GM12872 (cell line): ENCODE results near the gene CUX1.

Experiments
- TF ChIP-seq, protein P1 (sequence below): IDR thresholded peaks from 3 replicates; pipeline ENCODE4 v1.5.1; 2011; ENCODE audit warnings: low read depth, mild to moderate bottlenecking, low read length, moderate library complexity; ENCODE audit not compliant: insufficient read depth

The CUX1 gene

DNA sequence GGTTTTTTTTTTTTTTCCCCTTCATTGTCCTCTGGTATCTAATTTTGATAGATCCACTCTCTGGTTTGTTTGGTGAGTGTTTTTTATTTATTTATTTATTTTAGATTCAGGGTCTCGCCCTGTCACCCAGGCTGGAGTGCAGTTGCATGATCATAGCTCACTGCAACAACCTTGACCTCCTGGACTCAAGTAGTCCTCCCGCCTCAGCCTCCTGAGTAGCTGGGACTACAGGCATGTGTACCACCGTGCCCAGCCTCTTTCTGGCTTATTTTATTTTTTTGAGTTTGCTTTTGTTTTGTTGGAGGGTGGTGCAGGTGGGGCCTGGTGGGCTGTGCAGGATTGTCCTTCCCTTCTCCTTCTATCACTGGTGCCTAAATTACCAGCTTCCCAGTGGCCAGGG, 282.0 kb downstream of the CUX1 start:
- TF ChIP-seq, protein P1, sequence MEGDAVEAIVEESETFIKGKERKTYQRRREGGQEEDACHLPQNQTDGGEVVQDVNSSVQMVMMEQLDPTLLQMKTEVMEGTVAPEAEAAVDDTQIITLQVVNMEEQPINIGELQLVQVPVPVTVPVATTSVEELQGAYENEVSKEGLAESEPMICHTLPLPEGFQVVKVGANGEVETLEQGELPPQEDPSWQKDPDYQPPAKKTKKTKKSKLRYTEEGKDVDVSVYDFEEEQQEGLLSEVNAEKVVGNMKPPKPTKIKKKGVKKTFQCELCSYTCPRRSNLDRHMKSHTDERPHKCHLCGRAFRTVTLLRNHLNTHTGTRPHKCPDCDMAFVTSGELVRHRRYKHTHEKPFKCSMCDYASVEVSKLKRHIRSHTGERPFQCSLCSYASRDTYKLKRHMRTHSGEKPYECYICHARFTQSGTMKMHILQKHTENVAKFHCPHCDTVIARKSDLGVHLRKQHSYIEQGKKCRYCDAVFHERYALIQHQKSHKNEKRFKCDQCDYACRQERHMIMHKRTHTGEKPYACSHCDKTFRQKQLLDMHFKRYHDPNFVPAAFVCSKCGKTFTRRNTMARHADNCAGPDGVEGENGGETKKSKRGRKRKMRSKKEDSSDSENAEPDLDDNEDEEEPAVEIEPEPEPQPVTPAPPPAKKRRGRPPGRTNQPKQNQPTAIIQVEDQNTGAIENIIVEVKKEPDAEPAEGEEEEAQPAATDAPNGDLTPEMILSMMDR, result no peak

DNA sequence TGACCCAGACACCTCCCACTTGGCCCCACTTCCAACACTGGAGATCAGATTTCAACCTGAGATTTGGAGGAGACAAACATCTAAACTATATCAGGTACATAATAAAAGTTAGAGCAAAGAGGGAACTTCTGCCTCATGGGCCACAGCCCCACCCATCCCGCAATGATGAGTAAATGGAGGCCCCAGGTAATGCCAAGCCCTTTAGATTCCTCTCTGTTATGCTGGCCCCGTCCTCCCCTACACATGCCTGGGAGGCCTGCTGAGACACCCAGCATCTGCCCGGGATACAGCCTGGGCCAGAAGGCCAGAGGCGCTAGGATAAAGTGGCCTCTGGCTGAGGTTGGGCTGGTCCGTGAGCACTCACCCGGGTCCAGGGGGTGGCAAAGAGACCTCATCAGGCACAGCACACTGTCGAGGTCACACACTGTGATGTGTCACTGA, 283.7 kb downstream of the CUX1 start:
- TF ChIP-seq, protein P1, result no peak

DNA sequence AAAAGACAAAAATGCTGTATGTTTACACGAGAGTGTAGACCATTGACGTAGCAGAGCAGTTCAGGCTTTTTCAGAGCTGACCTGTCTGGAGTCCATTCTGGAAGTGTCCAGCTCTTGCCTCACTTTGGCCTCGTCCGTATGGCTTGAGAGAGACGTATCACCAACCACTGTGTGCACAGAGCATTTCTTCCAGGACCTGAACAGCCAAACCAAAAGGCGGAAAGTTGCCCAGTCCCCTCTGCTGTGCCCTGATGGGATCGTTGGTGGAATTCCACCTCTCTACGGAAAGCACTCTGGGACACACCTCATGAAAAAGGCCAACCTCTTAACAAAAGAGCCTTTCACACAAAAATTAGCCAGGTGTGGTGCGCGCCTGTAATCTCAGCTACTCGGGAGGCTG, 284.5 kb downstream of the CUX1 start:
- TF ChIP-seq, protein P1, result no peak

DNA sequence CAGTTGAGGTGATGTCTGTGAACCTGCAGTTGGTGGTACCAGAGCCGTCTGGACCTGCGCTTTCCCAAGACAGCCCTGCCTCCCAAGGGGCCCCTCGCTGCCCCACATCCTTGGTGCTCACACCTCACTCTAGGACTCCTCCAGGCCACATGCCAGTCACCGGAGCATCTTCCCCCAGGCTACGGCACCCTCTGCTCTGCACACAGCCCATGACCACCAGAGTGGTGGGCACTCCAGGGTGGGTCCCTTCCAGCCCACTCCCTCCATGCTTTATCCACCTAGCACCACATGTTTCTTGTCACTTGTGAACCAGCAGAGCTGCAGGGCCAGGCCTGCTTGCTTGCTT, 285.6 kb downstream of the CUX1 start:
- TF ChIP-seq, protein P1, result no peak

DNA sequence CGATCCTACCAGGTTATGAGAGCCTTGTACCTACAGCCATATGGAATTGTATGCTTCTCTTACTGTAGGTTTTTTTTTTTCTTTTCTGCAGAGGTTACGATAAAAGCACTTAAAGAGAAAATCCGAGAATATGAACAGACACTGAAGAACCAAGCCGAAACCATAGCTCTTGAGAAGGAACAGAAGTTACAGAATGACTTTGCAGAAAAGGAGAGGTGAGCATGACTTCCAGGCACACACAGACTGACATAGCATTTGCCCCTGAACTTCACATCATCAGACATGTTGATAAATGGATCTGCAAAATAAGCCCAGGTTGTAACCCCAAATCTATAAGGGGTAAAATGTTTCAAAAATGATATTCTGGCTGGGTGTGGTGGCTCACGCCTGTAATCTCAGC, 286.8 kb downstream of the CUX1 start:
- TF ChIP-seq, protein P1, result no peak

DNA sequence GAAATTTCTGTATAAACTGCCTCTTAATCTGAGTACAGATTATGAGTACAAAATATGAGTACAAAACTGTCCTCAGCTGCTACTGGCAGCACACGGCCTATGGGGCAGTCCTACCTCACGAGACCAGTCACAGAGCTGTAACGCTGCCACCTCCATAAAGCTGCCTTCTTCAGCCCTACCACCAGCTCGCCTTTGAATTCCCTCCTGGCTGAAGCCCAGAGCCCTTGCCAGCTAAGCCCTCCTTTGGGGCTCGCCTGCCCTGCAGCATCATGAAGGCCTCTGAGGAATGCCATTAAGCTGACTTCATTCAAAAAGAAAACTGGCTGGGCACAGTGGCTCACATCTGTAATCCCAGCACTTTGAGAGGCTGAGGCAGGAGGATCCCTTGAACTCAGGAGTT, 289.2 kb downstream of the CUX1 start:
- TF ChIP-seq, protein P1, result no peak

DNA sequence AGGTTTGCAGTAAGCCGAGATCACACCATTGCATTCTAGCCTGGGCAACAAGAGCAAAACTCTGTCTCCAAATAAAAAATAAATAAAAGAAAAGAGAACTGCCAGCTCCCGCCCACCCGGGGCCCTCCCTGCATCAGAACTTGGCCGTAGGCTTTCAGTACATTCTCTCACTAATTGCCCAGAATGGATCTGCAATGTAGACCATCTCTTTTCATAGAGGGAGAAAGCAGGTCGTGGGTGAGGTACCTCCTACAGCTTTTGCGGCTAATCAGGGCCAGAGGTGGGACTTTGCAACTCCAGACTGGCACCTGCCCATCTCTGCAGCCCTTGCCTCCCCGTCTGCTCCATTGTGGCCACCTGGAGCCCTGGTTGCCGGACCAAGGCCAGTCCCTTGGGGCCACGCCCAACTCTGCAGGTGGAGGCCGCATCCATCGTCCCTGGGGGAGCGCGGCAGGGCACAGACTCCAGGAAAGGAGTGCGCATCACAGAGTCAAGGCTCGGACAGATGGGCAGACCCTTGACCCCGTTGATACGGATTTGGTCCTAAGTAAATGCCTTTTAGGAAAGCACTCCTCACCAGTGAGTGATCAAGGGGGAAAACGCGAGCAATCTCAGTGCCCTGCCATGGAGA, 290.2 kb downstream of the CUX1 start:
- TF ChIP-seq, protein P1, result no peak
